HEK293T (cell line): Measurements from ENCODE around the gene SAMD14.

Experiments
- CTCF ChIA-PET: fragments of 350-600 bp; formaldehyde crosslinking; extraction: SDS; loops from one replicate; lab custom pipeline; 2021; ENCODE audit warnings: antibody characterized with exemption, inconsistent platforms; lab: Yijun Ruan, JAX
- POLR2A ChIA-PET: fragments of 350-600 bp; formaldehyde crosslinking; extraction: SDS; loops from one replicate; lab custom pipeline; 2020; ENCODE audit warnings: antibody characterized with exemption, inconsistent platforms; lab: Yijun Ruan, JAX
- DNase-seq: peaks from one replicate; pipeline ENCODE4 v3.0.0; 2012; ENCODE audit warnings: mixed read lengths; ENCODE audit errors: extremely low spot score
- ARNT ChIP-seq: fragments of 450-650 bp; IDR thresholded peaks from 2 replicates; pipeline ENCODE4 v1.6.1; 2017; ENCODE audit warnings: mild to moderate bottlenecking
- BHLHE40 ChIP-seq: fragments of 450-650 bp; IDR thresholded peaks from 2 replicates; pipeline ENCODE4 v1.6.1; 2016; ENCODE audit warnings: mild to moderate bottlenecking, moderate library complexity, borderline replicate concordance
- CTBP1 ChIP-seq: fragments of 450-650 bp; IDR thresholded peaks from 2 replicates; pipeline ENCODE4 v1.6.1; 2016; ENCODE audit warnings: borderline replicate concordance
- ELF4 ChIP-seq: fragments of 450-650 bp; IDR thresholded peaks from 2 replicates; pipeline ENCODE4 v1.6.1; 2017; ENCODE audit warnings: antibody characterized with exemption
- FOXA1 ChIP-seq: fragments of 450-650 bp; IDR thresholded peaks from 2 replicates; pipeline ENCODE4 v1.6.1; 2016; ENCODE audit warnings: mild to moderate bottlenecking
- FOXK2 ChIP-seq: fragments of 450-650 bp; IDR thresholded peaks from 2 replicates; pipeline ENCODE4 v1.6.1; 2016; ENCODE audit warnings: mild to moderate bottlenecking
- FOXM1 ChIP-seq: fragments of 450-650 bp; IDR thresholded peaks from 2 replicates; pipeline ENCODE4 v1.6.1; 2017; ENCODE audit warnings: mild to moderate bottlenecking, borderline replicate concordance
- HDGF ChIP-seq: fragments of 450-650 bp; IDR thresholded peaks from 2 replicates; pipeline ENCODE4 v1.6.1; 2017; ENCODE audit warnings: antibody characterized with exemption, borderline replicate concordance
- L3MBTL2 ChIP-seq: fragments of 450-650 bp; conservative IDR thresholded peaks from 2 replicates; pipeline ENCODE4 v1.6.1; 2016; ENCODE audit warnings: mild to moderate bottlenecking
- LEF1 ChIP-seq: fragments of 450-650 bp; IDR thresholded peaks from 2 replicates; pipeline ENCODE4 v1.6.1; 2017; ENCODE audit warnings: mild to moderate bottlenecking, borderline replicate concordance
- NFRKB ChIP-seq: fragments of 450-650 bp; IDR thresholded peaks from 2 replicates; pipeline ENCODE4 v1.6.1; 2016; ENCODE audit warnings: mild to moderate bottlenecking, moderate library complexity
- PKNOX1 ChIP-seq: fragments of 450-650 bp; IDR thresholded peaks from 2 replicates; pipeline ENCODE4 v1.6.1; 2016
- SP1 ChIP-seq: fragments of 450-650 bp; IDR thresholded peaks from 2 replicates; pipeline ENCODE4 v1.6.1; 2017
- SUZ12 ChIP-seq: fragments of 450-650 bp; IDR thresholded peaks from 2 replicates; pipeline ENCODE4 v1.6.1; 2016; ENCODE audit warnings: mild to moderate bottlenecking
- TARDBP ChIP-seq: fragments of 450-650 bp; IDR thresholded peaks from 2 replicates; pipeline ENCODE4 v1.6.1; 2016
- ZNF384 ChIP-seq: fragments of 450-650 bp; IDR thresholded peaks from 2 replicates; pipeline ENCODE4 v1.6.1; 2016

SAMD14 gene

GRCh38 chr17:50134206-50135110 is 4.5 kb upstream of the SAMD14 start:
- no peak for TF ChIP-seq FOXK2
- TF ChIP-seq HDGF = no peak
- TF ChIP-seq SUZ12 = no peak
- no peak for TF ChIP-seq FOXM1
- TF ChIP-seq ZNF384 = no peak
- TF ChIP-seq PKNOX1 = no peak
- TF ChIP-seq NFRKB = no peak
- TF ChIP-seq BHLHE40 = no peak
- no peak for TF ChIP-seq SP1
- no peak for TF ChIP-seq FOXA1
- TF ChIP-seq L3MBTL2 = no peak
- no peak for TF ChIP-seq CTBP1
- no peak for TF ChIP-seq ELF4
- TF ChIP-seq ARNT = no peak
- TF ChIP-seq LEF1 = no peak
- DNase-seq = no peak
- POLR2A ChIA-PET = interaction anchor here (1.2 to 1.4 kb wide), 2 partner anchors 18 to 27 kb away, joined by 3 to 6 read pairs; no protein-coding TSS in a partner anchor
- CTCF ChIA-PET = interaction anchor here (0.7 to 1.7 kb wide), 2 partner anchors 23 to 27 kb away, joined by 3 to 9 read pairs; no protein-coding TSS in a partner anchor

- ChIA-PET POLR2A (interaction anchor here (0.8 to 1.4 kb wide), 2 partner anchors 10 to 27 kb away, joined by 3 read pairs; no protein-coding TSS in a partner anchor), CTCF (no interaction called here)
- DNase-seq = no peak
- TF ChIP-seq LEF1 (no peak), NFRKB (no peak), PKNOX1 (no peak), FOXA1 (no peak), HDGF (no peak), FOXK2 (no peak), ARNT (no peak), CTBP1 (no peak), TARDBP (no peak), ZNF384 (no peak), FOXM1 (no peak), BHLHE40 (no peak), L3MBTL2 (no peak)
Measured at GRCh38 chr17:50133769-50134099, 3.8 kb upstream of the SAMD14 start.

GRCh38 chr17:50133028-50133768 is 3.2 kb upstream of the SAMD14 start:
- POLR2A ChIA-PET = interaction anchor here (0.8 to 1.4 kb wide), 2 partner anchors 10 to 28 kb away, joined by 3 read pairs; no protein-coding TSS in a partner anchor
- no peak for DNase-seq
- no peak for TF ChIP-seq SUZ12
- no peak for TF ChIP-seq CTBP1
- TF ChIP-seq FOXK2 = no peak
- no peak for TF ChIP-seq BHLHE40
- no peak for TF ChIP-seq NFRKB
- no peak for TF ChIP-seq LEF1
- no peak for TF ChIP-seq TARDBP
- no peak for TF ChIP-seq PKNOX1
- no peak for TF ChIP-seq ZNF384
- no peak for TF ChIP-seq FOXA1
- TF ChIP-seq HDGF = no peak
- TF ChIP-seq ARNT = no peak
- TF ChIP-seq L3MBTL2 = no peak
- no peak for TF ChIP-seq SP1
- no peak for TF ChIP-seq FOXM1
- TF ChIP-seq ELF4 = no peak
- CTCF ChIA-PET = interaction anchor here (0.8 to 1.0 kb wide), 2 partner anchors 18 to 46 kb away, joined by 3 read pairs; no protein-coding TSS in a partner anchor

- DNase-seq = no peak
- POLR2A ChIA-PET = interaction anchor here (1.3 to 2.2 kb wide), 3 partner anchors 20 to 38 kb away, joined by 5 to 10 read pairs (median 7); no protein-coding TSS in a partner anchor
- TF ChIP-seq ARNT (no peak), CTBP1 (no peak), PKNOX1 (no peak), HDGF (no peak), FOXA1 (no peak), FOXM1 (no peak)
- CTCF ChIA-PET = interaction anchor here (0.8 to 1.0 kb wide), 4 partner anchors 13 to 45 kb away, joined by 3 read pairs; no protein-coding TSS in a partner anchor
Measured at GRCh38 chr17:50132104-50132794, 2.3 kb upstream of the SAMD14 start.
